IgD-negative memory B cell (primary cell): ENCODE results near the gene PRR20A. TPM values are rescaled to one million over a fixed set of nuclear protein-coding genes. Genes with fewer than 3 reads are reported as not detected.
"Not testable (repeated sequence)": the region's sequence is repeated elsewhere in the genome, so short reads cannot be mapped to it uniquely, and the experiment has no call there.

Experiments
- H3K27ac Mint-ChIP-seq, 3 donors: one replicate each; pipeline ENCODE4 v1.8.0; 2020 to 2022; ENCODE audit warnings: mild to moderate bottlenecking in 3 of 3, mixed read lengths in 3 of 3, moderate library complexity in 1 of 3
- H3K27me3 Mint-ChIP-seq: one replicate; pipeline ENCODE4 v1.8.0; 2021; ENCODE audit warnings: mixed read lengths
- H3K36me3 Mint-ChIP-seq: one replicate; pipeline ENCODE4 v1.8.0; 2020; ENCODE audit warnings: mild to moderate bottlenecking, mixed read lengths
- H3K4me1 Mint-ChIP-seq, 3 donors: one replicate each; pipeline ENCODE4 v1.8.0; 2020 to 2022; ENCODE audit warnings: mixed read lengths in 3 of 3, mild to moderate bottlenecking in 1 of 3
- H3K4me3 Mint-ChIP-seq, 4 donors: one replicate each; pipeline ENCODE4 v1.8.0; 2020 to 2022; ENCODE audit warnings: mild to moderate bottlenecking in 4 of 4, mixed read lengths in 4 of 4, moderate library complexity in 3 of 4
- H3K9me3 Mint-ChIP-seq, 3 donors: one replicate each; pipeline ENCODE4 v1.8.0; 2020 to 2021; ENCODE audit warnings: mixed read lengths in 3 of 3, mild to moderate bottlenecking in 1 of 3
- polyA plus RNA-seq: library from polyadenylated mRNA; unstranded; fragments of 300-500 nt; fragmentation: Illumina TruSeq; gene quantifications from one replicate; pipeline ENCODE4 v1.2.3, GENCODE V29; 2021

PRR20A gene
- polyA plus RNA-seq = not detected

GRCh38 chr13:57140235-57140968 is at the start of gene PRR20A:
Gene PRR20A (plus strand): TSS chr13:57140918. CDS start chr13:57141305, 387 bp downstream.
- H3K27ac Mint-ChIP-seq, H3K4me1 Mint-ChIP-seq, H3K36me3 Mint-ChIP-seq, H3K9me3 Mint-ChIP-seq, H3K27me3 Mint-ChIP-seq, H3K4me3 Mint-ChIP-seq: not testable (repeated sequence)

- Mint-ChIP-seq H3K27me3 (no peaks in the 10 kb centered on the region), H3K4me1 (no peaks in the 10 kb centered on the region), H3K36me3 (no peaks in the 10 kb centered on the region), H3K9me3 (peaks cover 3 to 30% (median 4%) of the 10 kb centered on the region in 3 donors), H3K4me3 (no peak overlapping the region), H3K27ac (no peak overlapping the region)
Observed at GRCh38 chr13:57114945-57115344, 25.8 kb upstream of the PRR20A start.

- Mint-ChIP-seq H3K27me3 (no peaks in the 10 kb centered on the region), H3K9me3 (peaks cover 1 to 7% (median 7%) of the 10 kb centered on the region in 3 donors), H3K36me3 (no peaks in the 10 kb centered on the region), H3K4me3 (no peak overlapping the region), H3K4me1 (no peaks in the 10 kb centered on the region), H3K27ac (no peak overlapping the region)
Observed at GRCh38 chr13:57123681-57124080, 17.0 kb upstream of the PRR20A start.

- Mint-ChIP-seq H3K36me3 (no peaks in the 10 kb centered on the region), H3K27ac (no peak overlapping the region), H3K4me1 (no peaks in the 10 kb centered on the region), H3K9me3 (peaks cover 1 to 5% (median 3%) of the 10 kb centered on the region in 3 donors), H3K4me3 (no peak overlapping the region), H3K27me3 (no peaks in the 10 kb centered on the region)
Observed at GRCh38 chr13:57128909-57129308, 11.8 kb upstream of the PRR20A start.

GRCh38 chr13:57136093-57136492 is 4.6 kb upstream of the PRR20A start:
- H3K9me3 Mint-ChIP-seq = peaks cover 0 to 9% (median 0%) of the 10 kb centered on the region in 3 donors
- H3K27me3 Mint-ChIP-seq = no peaks in the 10 kb centered on the region
- H3K4me1 Mint-ChIP-seq = peaks cover 0 to 1% (median 0%) of the 10 kb centered on the region in 3 donors
- no peak overlapping the region for H3K4me3 Mint-ChIP-seq
- no peaks in the 10 kb centered on the region for H3K36me3 Mint-ChIP-seq
- H3K27ac Mint-ChIP-seq = no peak overlapping the region

- Mint-ChIP-seq H3K36me3 (no peaks in the 10 kb centered on the region), H3K27ac (no peak overlapping the region), H3K9me3 (peaks cover 0 to 3% (median 0%) of the 10 kb centered on the region in 3 donors), H3K4me3 (no peak overlapping the region), H3K27me3 (no peaks in the 10 kb centered on the region), H3K4me1 (peaks cover 0 to 1% (median 0%) of the 10 kb centered on the region in 3 donors)
Observed at GRCh38 chr13:57137585-57137984, 3.1 kb upstream of the PRR20A start.

- Mint-ChIP-seq H3K27me3 (no peaks in the 10 kb centered on the region), H3K4me1 (peaks cover 0 to 1% (median 0%) of the 10 kb centered on the region in 3 donors), H3K36me3 (no peaks in the 10 kb centered on the region), H3K9me3 (peaks cover 0 to 3% (median 0%) of the 10 kb centered on the region in 3 donors), H3K4me3 (no peak overlapping the region), H3K27ac (no peak overlapping the region)
Observed at GRCh38 chr13:57138988-57139387, 1.7 kb upstream of the PRR20A start.

GRCh38 chr13:57139781-57140180 is 937 bp upstream of the PRR20A start:
- H3K4me1 Mint-ChIP-seq, H3K9me3 Mint-ChIP-seq, H3K36me3 Mint-ChIP-seq, H3K4me3 Mint-ChIP-seq, H3K27me3 Mint-ChIP-seq, H3K27ac Mint-ChIP-seq: not testable (repeated sequence)

- H3K9me3 Mint-ChIP-seq, H3K4me3 Mint-ChIP-seq, H3K36me3 Mint-ChIP-seq, H3K27ac Mint-ChIP-seq, H3K4me1 Mint-ChIP-seq, H3K27me3 Mint-ChIP-seq: not testable (repeated sequence)
Observed at GRCh38 chr13:57147188-57147587, 6.5 kb downstream of the PRR20A start, which contains the start of gene PRR20B. Gene PRR20B (plus strand): TSS chr13:57147488. CDS start chr13:57147875, 387 bp downstream.

GRCh38 chr13:57148106-57148505 is 7.4 kb downstream of the PRR20A start:
- H3K27me3 Mint-ChIP-seq, H3K4me1 Mint-ChIP-seq, H3K9me3 Mint-ChIP-seq, H3K36me3 Mint-ChIP-seq, H3K27ac Mint-ChIP-seq, H3K4me3 Mint-ChIP-seq: not testable (repeated sequence)

GRCh38 chr13:57153761-57154160 is 13.0 kb downstream of the PRR20A start, which contains the start of gene PRR20C:
Gene PRR20C (plus strand): TSS chr13:57154061. CDS start chr13:57154448, 387 bp downstream.
- H3K4me3 Mint-ChIP-seq, H3K36me3 Mint-ChIP-seq, H3K27ac Mint-ChIP-seq, H3K4me1 Mint-ChIP-seq, H3K27me3 Mint-ChIP-seq, H3K9me3 Mint-ChIP-seq: not testable (repeated sequence)

GRCh38 chr13:57160332-57160731 is 19.6 kb downstream of the PRR20A start, which contains the start of gene PRR20D:
Gene PRR20D (plus strand): TSS chr13:57160632. CDS start chr13:57161019, 387 bp downstream.
- not testable (repeated sequence) for H3K9me3 Mint-ChIP-seq, H3K36me3 Mint-ChIP-seq, H3K4me3 Mint-ChIP-seq, H3K27me3 Mint-ChIP-seq, H3K27ac Mint-ChIP-seq, H3K4me1 Mint-ChIP-seq

GRCh38 chr13:57166897-57167296 is 26.2 kb downstream of the PRR20A start, which contains the start of gene PRR20E:
Gene PRR20E (plus strand): TSS chr13:57167197. CDS start chr13:57167584, 387 bp downstream.
- H3K4me3 Mint-ChIP-seq, H3K9me3 Mint-ChIP-seq: not testable (repeated sequence)

GRCh38 chr13:57191667-57192066 is 50.9 kb downstream of the PRR20A start:
- no peaks in the 10 kb centered on the region for H3K4me1 Mint-ChIP-seq
- no peaks in the 10 kb centered on the region for H3K27me3 Mint-ChIP-seq
- H3K27ac Mint-ChIP-seq = no peak overlapping the region
- H3K9me3 Mint-ChIP-seq = no peaks in the 10 kb centered on the region
- no peaks in the 10 kb centered on the region for H3K36me3 Mint-ChIP-seq
- H3K4me3 Mint-ChIP-seq = no peak overlapping the region

More at GRCh38 chr13:57166897-57167296, 26.2 kb downstream of the PRR20A start, which contains the start of gene PRR20E:
- not testable (repeated sequence) for H3K27me3 Mint-ChIP-seq, H3K27ac Mint-ChIP-seq, H3K36me3 Mint-ChIP-seq, H3K4me1 Mint-ChIP-seq
